CD4-positive, alpha-beta T cell treated with Interleukin-15 for 4 hours (primary cell): ENCODE measurements around the gene SLC43A1.

ENCODE experiments used
- DNase-seq: peaks from one replicate; pipeline ENCODE4 v3.0.0-alpha.2; 2020; ENCODE audit warnings: low spot score

Gene SLC43A1

DNA sequence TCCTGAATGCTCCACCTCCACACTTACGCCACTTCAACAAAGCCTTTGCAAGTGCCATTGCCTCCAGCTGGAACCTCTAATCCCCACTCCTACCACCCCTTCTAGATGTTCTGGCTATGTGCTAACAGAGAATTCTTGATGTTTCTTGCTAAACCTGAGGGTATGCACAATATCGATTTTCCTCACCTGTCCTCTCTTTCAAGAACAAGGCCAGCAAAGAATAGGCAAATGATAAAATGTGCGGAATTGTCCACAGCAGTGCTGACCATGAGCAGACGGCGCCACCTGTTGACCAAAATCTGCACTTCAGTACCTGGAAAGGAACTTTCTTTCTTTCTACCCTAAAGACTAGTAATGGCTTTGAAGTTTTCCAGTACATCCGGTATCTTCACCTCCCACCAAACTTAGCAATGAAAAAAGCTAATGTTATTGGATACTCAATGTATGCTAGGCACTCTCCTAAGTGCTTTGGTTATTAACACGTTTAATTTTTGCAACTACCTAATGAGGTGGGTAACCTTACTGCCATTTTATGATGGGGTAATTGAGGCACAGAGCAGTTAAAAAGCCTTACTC, 11.6 kb upstream of the SLC43A1 start:
- DNase-seq = peak; percentile 74

DNA sequence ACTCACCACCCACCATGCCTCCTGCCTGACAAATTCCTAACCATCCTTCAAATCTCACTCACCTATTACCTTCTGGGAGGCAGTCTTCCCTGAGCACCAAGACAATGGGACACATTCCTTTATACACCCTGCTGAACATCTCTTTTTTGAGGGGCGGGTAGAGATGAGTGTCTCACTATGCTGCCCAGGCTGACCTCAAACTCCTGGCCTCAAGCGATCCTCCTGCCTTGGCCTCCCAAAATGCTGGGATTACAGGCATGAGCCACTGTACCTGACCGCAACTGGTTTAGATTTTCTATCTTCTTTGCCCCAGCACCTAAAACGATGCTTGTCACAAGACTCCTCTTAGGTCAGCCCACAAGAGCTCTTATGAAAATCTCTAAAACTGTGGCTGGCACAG, 7.9 kb upstream of the SLC43A1 start:
- DNase-seq = no peak

DNA sequence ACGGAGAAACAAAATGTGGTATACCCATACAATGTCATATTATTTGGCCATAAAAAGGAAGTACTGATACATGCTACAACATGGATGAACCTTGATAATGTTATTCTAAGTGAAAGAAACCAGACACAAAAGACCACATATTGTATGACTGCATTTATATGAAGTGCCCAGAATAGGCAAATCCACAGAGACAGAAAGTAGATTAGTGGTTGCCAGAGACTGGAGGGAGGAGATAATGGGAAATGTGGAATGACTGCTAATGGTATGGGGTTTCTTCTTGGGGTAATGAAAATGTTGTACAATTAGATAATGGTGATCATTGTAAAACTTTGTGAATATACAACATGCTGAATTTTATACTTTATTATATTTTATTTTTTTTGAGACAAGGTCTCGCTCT, 5.6 kb upstream of the SLC43A1 start:
- DNase-seq = no peak

DNA sequence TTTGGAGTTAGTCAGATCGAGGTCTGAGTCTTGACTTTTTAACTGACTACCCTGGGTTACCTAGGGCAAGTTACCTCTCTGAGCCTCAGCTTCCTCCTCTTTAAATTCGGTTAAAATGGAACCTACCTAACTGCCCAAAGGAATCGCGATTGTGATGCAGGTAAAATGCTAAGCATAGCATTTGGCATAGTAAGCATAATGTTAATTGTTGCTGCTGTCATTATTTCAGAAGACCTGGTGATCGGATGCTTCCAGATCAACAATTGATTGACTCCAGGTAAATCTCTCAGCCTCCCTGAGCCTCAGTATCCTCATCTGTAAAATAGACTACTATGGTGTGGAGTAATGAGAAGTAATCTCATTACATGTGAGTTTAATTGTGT, 550 bp upstream of the SLC43A1 start:
- DNase-seq = no peak

DNA sequence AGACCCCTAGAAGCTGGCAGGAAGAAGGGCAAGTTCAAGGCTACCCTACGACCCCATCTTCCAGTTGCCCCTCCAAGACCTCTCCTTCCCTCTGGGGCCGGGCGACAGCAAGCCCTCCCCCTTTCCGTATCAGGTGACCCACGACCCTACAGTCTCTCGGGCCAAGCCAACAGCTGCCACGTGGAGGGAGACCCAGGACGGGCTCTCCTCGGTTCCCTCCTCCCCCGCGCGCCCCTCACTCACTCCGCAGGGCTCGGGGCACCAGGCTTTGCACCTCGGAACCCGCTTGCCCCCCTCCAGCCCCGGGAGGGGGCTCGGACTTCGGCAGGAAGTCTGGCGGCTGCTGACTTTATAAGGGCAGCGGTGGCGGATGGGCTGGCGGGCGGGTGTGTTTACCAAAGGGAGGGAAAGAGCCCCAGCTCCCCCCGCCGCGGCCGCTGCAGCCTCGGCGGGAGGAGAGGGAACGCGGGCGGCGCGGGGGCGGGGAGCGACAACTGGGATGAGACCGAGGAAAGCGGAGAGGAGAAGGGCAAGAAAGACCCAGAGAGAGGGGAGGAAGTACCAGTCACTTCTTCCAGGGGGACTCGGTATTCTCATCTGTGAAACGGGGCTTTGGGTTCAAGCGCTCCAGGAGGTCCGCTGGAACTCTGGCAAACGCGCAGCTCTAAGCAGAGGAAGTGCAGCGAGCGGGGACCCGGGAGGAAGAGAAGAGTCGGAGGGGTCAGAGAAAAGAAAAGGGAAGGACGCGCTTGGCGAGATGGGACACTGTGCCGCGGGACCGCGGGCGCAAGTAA, 767 bp downstream of the SLC43A1 start:
- peak; percentile 35 for DNase-seq

DNA sequence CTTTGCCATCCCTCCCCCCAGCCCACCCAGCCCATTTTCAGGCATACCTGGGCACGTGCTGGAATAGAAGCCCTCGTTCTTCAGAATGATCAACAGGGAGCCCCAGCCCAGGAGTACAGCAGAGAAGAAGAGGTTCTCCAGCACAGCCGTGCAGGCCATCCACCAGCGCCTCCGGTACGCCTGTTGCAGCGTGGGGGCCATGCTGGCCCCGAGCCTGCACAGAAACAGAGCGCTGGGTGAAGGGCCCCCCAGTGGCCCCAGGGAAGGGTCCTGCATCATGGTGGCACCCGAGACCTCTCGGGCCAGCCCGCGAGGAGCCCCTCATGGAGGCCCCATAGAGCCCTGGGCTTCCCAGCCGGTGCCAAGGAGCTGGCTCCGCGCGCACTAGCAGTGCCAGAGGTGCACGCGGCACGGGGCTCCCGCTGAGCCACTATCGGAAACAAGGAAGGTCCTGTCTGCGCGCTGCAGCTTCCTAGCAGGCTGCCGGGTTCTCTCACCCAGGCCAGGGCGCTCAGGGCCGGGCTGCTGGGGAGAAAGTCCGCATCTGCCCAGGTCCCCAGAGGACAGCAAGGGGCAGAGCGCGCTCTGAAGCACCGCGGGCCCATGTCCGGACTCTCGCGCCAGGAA, 1.5 kb downstream of the SLC43A1 start:
- DNase-seq = no peak

DNA sequence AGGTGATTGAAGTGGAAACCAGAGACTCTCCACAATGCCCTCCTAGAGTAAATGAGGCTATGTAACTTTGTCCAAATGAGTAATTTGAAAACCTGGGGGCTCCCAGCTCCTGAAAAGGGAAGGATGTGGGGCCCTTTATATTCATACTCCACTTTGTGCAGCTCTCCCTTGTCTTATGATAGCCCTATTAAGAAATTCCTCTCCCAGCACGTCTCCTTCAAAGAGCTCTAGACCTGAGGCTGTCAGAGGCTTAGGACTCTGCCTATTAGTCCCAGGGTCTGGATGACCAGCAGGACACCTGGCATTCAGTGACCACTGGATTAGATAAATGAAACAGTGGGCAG, 2.1 kb downstream of the SLC43A1 start:
- DNase-seq = no peak

DNA sequence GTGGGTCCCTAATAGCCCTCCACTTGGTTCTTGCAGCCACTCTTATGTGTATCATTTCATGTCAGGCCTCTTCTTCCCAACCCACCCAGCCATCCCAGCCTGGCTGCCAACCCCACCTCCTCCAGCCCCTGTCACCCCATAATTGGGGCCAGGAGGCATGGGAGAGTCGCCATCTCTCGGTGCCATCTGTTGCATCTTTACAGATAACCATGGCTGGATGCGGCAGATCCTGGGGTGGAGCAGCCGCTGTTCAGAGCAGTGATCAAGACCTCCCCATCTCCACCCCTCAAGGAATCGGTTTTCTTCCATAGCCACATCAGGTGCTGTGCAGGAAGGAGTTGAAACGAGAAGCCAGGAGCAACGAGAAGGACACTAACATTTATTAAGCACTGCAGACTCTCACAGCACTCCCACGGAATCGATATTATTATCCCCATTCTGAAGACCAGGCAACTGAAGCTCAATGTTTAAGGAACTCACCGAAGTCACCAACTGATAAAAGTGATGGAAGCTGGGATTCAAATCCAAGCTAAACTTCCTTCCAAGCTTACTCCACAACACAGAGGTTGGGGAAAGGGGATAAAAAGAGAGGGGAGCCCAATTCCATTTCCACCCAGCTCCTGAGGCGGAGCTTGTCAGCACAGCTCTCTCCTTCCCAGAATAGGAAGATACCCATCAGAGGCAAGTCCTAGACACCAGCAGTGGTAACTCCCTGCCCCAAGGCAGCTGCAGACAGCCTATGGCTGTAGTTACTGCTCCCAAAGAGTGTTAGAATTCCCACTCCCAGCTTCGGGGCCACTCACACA, 2.7 kb downstream of the SLC43A1 start:
- no peak for DNase-seq

DNA sequence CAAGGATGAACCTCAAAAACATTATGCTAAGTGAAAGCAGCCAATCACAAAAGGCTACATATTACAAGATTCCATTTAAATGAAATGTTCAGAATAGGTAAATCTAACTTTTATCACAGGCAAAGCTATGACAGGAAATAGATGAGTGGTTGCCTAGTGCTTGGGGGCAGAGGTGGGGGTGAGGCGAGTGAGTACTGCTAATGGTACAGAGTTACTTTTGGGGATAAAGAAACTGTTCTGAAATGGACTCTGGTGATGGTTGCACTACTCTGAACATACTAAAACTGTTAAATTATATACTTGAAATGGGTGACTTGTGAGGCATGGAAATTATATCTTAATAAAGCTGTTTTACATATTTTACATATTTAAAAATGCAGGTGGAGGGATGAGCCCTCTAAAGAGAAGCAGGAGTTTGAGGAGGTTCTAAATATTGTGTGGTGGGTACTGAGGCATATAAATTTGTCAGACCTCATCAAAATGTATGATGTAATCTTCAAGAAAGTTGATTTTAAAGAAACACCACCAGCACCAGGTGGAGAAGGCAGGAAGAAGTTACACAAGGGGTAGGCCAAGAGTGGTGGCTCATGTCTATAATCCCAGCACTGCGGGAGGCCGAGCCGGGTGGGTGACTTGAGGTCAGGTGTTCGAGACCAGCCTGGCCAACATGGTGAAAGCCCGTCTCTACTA, 3.6 kb downstream of the SLC43A1 start:
- no peak for DNase-seq

DNA sequence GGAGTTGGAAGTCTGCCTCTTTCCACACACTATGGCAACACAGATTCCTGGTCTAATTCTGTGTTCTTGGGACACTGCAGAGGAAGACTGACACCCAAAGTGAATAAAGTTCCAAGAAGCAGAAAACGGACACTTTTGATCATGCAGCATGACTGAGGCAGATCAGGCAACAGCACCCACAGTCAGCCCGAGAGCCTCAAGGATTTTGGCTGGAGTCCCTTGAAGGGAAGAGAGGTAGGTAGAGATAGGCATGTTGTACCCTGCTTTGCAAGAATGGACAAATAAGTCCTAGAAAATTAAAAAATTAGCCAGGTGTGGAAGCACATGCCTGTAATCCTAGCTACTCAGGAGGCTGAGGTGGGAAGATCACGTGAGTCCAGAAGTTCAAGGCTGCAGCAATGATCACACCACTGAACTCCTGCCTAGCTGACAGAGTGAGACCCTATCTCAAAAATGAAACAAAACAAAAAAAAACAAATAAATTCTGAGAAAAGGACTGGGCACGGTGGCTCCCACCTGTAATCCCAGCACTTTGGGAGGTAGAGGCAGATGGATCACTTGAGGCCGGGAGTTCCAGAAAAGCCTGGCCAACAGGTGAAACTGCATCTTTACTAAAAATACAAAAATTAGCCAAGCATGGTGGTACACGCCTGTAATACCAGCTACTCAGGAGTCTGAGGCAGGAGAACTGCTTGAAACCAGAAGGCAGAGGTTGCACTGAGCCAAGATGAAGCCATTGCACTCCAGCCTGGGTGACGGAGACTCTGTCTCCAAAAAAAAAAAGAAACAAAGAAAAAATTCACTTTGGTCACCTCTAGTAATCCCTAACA, 6.9 kb downstream of the SLC43A1 start:
- DNase-seq = no peak

DNA sequence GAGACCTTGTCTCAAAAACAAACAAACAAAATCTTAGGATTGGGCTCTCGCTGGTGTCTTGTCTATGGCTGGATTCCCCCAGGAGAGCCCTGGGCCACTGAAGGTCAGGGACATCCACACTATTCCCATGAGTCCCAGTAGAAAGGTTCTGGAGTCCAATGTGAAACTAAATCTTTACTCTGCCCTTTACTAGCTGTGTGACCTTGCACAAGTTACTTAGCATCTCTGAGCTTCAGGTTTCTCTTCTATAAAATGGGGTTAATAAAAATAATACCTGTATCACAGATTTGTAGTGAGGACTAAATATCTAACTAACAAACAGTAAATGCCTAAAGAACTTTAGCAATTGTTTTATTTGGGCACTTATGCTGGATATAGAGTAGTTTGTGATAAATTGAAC, 9.0 kb downstream of the SLC43A1 start:
- DNase-seq = no peak

DNA sequence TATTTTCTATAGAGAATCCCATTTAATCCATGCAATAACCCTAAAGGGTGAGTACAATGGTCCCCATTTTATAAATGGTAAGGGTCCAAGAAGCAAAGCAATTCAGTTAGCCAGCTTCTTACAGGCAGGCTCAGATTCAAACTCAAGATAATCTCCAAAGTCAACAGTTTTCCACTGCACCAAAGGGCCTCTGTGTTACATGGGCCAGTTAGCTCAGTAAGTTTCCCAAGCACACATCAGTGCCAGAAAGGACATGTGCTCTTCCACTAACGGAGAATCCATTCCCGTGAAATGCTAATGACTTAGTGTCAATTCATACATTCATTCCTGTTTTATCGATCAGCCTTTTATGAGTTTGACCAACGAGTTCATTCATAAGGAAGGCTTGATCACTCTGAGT, 11.0 kb downstream of the SLC43A1 start:
- DNase-seq = no peak

DNA sequence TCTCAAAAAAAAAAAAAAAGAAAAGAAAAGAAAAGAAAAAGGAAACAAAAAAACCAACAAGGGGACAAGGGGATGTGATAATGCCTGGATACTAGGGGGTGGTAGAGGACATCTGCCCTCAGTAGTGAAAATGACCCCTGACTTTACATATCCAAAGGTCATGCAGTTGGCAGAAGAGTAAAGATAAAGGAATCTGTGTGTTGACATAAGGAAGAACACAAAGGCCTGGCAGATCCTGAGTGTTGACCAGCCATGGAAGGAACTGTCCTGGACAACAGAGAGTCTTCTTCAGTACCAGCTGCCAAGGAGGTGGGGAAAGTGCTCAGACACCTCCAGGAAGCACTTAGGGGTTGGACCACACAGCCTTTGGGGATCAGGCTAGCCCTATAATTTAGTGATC, 12.6 kb downstream of the SLC43A1 start:
- DNase-seq = no peak

DNA sequence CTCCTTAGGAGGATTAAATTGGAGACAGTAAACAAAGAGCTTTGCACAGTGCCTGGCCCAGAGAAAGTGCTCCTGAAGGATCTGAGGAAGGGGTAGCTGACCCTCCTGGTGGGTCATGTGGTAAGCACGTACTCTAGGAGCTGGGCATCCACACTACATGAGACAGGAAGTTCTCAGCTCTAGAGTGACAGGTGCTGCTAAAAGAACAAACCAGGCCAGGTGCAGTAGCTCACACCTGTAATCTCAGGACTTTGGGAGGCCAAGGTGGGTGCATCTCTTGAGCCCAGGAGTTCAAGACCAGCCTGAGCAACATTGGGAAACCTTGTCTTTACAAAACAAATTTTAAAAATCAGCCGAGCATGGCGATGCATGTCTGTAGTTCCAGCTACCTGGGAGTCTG, 13.1 kb downstream of the SLC43A1 start:
- no peak for DNase-seq

DNA sequence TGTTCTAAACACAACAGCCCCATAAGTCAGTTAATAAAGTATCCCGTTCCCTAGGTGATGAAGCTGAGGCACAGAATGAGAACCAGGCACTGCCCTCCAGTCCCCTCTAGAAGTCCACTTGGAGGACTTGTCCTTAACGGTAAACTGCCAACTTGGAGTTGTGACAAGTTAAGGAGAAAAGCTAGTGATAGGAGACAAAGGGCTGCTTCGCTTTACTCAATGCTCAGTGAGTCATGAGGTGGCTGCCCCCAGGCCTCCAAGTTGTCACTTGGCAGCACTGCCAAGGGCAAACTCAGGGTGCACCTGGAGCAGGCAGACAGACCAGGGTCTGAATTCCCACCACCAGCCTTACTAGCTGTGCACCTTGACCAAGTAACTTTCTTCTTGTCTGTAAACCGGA, 13.5 kb downstream of the SLC43A1 start:
- DNase-seq = no peak

DNA sequence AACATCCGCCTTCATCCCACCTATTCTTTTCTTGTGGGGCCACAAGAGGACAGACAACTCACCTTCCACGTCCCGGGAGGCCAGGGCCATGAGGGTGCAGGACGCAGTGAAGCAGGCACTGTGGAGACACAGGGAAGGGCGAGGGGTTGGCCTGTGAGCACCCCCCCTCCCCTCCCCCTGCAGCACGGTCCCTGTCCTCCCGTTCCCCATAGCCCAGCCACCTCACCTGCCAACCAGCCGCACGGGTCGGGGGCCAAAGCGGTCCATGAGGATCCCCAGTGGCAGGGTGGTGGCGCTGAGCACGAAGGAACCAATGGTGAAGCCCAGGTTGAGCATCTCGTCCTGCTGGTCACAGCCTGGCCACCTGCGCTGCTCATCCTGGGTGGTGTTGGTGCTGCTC, 14.6 kb downstream of the SLC43A1 start:
- no peak for DNase-seq

DNA sequence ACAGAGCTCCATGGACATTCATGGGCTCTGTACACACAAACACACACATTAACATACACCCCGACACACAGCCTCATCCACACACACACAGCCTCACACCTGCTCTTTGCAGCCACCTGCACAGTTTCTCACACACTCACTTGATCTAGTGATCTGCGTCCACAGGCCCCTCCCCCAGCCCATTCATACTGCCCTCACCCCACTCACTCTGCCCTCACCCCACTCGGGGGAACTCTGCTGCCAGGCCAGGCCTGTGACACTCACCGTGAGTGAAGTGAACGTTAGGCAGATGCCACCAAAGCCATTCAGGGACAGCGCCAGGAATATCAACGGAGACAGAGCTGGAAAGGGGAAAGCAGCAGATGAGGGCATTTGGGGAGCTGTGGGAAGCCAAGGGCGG, 15.0 kb downstream of the SLC43A1 start:
- no peak for DNase-seq

DNA sequence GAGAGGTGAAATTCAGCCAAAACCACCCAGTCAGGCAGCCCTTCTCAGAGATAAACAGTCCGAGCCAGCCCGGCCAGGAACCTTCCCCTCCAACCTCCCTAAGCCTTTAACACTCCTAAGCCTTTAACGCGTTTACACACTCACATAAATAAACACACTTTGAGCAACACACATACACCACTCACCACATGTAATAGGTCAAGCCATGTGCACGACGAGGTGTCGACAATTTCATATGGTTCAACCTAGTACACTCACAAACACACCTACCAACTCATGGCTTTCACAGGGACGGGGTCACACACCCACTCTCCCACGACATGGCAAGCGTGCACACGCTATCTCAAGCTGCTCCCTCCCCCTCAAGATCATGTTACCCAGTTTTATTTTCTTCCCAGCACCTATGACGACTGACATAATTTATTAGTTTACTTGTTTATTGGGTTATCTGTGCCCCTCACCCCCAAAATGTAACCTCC, 15.5 kb downstream of the SLC43A1 start:
- no peak for DNase-seq

DNA sequence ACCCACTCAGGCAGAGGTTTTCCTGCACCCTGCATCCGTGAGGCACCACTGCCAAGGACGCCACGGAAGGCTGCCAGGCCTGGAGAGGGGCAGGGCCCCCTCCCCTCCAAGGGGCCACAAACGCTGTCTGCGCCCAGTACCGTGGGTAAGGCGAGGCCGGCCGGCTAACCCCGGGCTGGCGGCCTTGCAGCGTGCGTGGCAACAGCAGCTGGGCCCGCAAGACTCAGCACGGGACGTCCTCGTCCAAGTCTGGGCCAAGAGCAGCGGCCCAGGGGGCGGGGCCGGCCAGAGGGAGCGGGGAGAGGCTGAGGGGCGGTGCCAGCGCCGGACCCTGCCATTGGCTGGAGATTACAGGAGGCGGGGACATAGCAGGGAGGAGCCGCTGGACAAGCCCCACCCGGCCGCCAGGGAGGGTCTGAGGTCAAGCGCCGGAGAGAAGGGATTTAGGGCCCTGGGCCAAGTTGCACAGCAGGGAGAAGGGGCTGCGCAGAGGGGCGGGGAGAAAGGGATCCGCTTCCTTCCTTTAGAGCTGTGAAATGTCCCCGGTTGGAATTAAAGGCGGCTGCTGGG, 16.0 kb downstream of the SLC43A1 start:
- DNase-seq = peak; percentile 24

DNA sequence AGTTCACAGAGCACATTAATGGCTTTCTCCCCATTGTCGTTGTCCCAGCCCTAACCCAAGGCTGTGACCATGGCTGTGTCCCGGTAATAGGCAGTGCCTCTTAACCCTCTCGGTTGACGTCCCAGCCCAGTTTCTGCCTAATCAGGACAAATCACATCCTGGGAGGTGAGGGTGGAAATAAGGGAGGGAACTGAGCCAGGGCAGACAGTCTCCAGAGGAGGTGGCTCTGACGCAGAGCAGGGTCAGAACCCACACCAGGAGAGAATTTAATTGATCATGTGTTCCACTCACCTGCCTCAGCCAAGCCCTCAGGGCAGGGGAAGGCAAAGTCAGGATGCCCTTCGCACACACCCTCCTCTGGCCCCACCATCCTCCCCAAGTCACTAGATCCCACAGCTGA, 17.0 kb downstream of the SLC43A1 start:
- DNase-seq = no peak
